ENCODE data around the gene SMAD6.

DNA sequence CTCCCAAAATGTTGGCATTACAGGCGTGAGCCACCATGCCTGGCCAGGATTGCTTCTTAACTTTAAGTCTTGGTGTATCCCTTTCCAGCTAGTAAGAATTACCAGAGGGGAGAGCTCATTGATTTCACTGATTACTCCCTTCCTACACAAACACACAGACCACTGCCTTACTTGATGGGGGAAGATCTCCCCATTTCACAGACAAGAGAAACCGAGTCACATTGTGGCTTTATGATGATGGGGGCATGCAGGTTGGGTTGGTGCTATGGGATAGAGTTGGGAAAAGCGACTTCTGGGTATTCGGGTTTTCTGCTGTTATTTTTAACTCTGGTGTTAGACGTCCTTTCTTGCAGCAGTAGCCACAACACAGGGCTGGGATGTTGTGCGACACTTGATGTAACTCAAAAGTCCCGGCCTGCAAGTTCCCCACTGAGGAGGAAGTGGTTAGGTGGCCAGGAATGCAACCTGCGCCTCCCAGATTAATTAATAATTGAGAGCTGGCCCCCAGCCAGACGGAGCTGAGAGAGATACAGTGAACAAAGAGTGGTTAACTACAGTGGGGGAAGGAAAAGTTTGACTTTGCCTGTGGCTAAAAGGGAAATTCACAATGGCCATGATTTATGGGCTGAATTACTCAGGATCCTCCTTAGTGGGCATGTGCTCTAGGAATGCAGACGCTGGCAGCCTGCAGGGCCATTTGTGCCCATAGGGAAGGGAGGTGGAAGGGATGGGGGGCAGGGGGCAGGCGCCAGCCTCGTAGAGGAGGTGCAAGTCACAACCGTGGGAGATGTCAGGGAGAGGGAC lies 63.6 kb downstream of the SMAD6 start:
- TF ChIP-seq POLR2AphosphoS5 (IDR thresholded peaks at IDR 0.05; ENCODE audit: low read depth) = no peak
- TF ChIP-seq, protein P1, sequence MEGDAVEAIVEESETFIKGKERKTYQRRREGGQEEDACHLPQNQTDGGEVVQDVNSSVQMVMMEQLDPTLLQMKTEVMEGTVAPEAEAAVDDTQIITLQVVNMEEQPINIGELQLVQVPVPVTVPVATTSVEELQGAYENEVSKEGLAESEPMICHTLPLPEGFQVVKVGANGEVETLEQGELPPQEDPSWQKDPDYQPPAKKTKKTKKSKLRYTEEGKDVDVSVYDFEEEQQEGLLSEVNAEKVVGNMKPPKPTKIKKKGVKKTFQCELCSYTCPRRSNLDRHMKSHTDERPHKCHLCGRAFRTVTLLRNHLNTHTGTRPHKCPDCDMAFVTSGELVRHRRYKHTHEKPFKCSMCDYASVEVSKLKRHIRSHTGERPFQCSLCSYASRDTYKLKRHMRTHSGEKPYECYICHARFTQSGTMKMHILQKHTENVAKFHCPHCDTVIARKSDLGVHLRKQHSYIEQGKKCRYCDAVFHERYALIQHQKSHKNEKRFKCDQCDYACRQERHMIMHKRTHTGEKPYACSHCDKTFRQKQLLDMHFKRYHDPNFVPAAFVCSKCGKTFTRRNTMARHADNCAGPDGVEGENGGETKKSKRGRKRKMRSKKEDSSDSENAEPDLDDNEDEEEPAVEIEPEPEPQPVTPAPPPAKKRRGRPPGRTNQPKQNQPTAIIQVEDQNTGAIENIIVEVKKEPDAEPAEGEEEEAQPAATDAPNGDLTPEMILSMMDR (conservative IDR thresholded peaks at IDR 0.05; ENCODE audit: low read depth in 2 of 2) = no peak
- TF ChIP-seq, protein P2, sequence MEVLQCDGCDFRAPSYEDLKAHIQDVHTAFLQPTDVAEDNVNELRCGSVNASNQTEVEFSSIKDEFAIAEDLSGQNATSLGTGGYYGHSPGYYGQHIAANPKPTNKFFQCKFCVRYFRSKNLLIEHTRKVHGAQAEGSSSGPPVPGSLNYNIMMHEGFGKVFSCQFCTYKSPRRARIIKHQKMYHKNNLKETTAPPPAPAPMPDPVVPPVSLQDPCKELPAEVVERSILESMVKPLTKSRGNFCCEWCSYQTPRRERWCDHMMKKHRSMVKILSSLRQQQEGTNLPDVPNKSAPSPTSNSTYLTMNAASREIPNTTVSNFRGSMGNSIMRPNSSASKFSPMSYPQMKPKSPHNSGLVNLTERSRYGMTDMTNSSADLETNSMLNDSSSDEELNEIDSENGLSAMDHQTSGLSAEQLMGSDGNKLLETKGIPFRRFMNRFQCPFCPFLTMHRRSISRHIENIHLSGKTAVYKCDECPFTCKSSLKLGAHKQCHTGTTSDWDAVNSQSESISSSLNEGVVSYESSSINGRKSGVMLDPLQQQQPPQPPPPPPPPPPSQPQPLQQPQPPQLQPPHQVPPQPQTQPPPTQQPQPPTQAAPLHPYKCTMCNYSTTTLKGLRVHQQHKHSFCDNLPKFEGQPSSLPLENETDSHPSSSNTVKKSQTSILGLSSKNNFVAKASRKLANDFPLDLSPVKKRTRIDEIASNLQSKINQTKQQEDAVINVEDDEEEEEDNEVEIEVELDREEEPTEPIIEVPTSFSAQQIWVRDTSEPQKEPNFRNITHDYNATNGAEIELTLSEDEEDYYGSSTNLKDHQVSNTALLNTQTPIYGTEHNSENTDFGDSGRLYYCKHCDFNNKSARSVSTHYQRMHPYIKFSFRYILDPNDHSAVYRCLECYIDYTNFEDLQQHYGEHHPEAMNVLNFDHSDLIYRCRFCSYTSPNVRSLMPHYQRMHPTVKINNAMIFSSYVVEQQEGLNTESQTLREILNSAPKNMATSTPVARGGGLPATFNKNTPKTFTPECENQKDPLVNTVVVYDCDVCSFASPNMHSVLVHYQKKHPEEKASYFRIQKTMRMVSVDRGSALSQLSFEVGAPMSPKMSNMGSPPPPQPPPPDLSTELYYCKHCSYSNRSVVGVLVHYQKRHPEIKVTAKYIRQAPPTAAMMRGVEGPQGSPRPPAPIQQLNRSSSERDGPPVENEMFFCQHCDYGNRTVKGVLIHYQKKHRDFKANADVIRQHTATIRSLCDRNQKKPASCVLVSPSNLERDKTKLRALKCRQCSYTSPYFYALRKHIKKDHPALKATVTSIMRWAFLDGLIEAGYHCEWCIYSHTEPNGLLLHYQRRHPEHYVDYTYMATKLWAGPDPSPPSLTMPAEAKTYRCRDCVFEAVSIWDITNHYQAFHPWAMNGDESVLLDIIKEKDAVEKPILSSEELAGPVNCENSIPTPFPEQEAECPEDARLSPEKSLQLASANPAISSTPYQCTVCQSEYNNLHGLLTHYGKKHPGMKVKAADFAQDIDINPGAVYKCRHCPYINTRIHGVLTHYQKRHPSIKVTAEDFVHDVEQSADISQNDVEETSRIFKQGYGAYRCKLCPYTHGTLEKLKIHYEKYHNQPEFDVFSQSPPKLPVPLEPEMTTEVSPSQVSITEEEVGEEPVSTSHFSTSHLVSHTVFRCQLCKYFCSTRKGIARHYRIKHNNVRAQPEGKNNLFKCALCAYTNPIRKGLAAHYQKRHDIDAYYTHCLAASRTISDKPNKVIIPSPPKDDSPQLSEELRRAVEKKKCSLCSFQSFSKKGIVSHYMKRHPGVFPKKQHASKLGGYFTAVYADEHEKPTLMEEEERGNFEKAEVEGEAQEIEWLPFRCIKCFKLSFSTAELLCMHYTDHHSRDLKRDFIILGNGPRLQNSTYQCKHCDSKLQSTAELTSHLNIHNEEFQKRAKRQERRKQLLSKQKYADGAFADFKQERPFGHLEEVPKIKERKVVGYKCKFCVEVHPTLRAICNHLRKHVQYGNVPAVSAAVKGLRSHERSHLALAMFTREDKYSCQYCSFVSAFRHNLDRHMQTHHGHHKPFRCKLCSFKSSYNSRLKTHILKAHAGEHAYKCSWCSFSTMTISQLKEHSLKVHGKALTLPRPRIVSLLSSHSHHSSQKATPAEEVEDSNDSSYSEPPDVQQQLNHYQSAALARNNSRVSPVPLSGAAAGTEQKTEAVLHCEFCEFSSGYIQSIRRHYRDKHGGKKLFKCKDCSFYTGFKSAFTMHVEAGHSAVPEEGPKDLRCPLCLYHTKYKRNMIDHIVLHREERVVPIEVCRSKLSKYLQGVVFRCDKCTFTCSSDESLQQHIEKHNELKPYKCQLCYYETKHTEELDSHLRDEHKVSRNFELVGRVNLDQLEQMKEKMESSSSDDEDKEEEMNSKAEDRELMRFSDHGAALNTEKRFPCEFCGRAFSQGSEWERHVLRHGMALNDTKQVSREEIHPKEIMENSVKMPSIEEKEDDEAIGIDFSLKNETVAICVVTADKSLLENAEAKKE (CRISPR knock-in tag; IDR thresholded peaks at IDR 0.05) = no peak
- no peak for TF ChIP-seq EZH2 (IDR thresholded peaks at IDR 0.05; ENCODE audit: low read depth, unreplicated experiment)
- no peak for TF ChIP-seq NANOG (IDR thresholded peaks at IDR 0.05; ENCODE audit: borderline replicate concordance)
- TF ChIP-seq, protein P3, sequence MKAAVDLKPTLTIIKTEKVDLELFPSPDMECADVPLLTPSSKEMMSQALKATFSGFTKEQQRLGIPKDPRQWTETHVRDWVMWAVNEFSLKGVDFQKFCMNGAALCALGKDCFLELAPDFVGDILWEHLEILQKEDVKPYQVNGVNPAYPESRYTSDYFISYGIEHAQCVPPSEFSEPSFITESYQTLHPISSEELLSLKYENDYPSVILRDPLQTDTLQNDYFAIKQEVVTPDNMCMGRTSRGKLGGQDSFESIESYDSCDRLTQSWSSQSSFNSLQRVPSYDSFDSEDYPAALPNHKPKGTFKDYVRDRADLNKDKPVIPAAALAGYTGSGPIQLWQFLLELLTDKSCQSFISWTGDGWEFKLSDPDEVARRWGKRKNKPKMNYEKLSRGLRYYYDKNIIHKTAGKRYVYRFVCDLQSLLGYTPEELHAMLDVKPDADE (IDR thresholded peaks at IDR 0.05) = no peak
- no peak for TF ChIP-seq EZH2phosphoT487 (IDR thresholded peaks at IDR 0.05; ENCODE audit: unreplicated experiment)
- TF ChIP-seq CREB1 (CRISPR knock-in tag; IDR thresholded peaks at IDR 0.05; ENCODE audit: low read depth) = no peak
- TF ChIP-seq REST (IDR thresholded peaks at IDR 0.05; ENCODE audit: unreplicated experiment) = no peak
- no peak for TF ChIP-seq STAT1 (IDR thresholded peaks at IDR 0.05; ENCODE audit: unreplicated experiment)
